Suppressor macrophage treated with lipopolysaccharide for 1 hour (primary cell): ENCODE data around the gene KRTAP22-1.

Experiments
- DNase-seq, 3 donors: peaks; one replicate each; pipeline ENCODE4 v3.0.0-alpha.2; 2020 to 2022

Gene KRTAP22-1

GRCh38 chr21:30600787-30601186 lies at the start of gene KRTAP22-1:
KRTAP22-1 (plus strand) TSS chr21:30601087.
- no peak for DNase-seq

DNA sequence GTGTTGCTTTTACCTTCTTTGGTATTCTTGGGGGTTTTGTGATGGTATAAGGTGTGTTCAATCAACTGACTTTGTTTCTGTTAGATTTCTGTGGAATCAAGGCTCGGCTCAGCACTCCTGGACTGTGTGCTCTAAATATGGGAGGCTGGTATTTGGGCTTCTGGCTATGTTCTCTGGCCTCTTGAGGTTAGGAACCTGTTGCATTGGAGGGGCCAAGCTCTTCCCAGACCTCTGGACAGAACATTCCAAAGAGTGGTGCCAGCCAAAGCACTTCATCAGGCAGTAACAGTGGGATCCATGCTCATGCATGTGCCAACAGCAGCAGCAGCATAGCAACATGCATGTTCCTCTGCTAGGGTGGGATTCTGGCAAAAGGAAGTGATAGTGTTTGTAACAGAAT lies 48.1 kb upstream of the KRTAP22-1 start:
- no peak for DNase-seq

GRCh38 chr21:30555095-30555494 lies 45.8 kb upstream of the KRTAP22-1 start:
- DNase-seq, result no peak

DNA sequence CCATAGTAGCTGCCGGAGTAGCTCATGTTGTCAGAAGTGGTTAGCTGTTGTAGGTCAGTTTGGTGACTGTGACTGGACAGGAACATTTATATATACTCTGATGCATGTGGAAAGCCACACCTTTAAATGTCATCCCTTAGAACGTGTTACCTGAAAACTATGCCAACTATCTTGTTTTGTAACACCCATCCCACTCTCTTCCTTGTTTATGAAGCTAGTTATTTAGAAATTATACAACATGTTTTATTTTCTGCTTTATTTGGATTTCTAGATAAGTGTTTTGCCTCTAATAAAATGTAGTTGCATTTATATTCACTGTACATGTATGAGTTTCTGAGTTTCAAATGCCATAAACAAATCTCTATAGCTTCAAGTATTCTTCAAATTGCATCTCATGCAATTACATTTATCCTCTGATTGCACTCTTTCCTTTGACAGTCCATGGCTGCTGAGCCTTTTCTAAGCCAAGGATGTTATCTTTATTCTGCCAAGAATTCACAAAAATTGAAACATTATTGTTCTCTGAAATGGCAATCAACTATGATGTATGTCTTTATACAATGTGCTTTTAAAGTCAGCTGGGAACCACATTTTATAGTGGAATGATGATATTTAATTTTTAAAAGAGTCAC lies 39.5 kb upstream of the KRTAP22-1 start, which contains the start of gene KRTAP19-7:
KRTAP19-7 (minus strand) TSS at position 51 of the 632 bp plus-strand sequence; CDS start at position 26, 25 bp downstream.
- DNase-seq, result no peak

- DNase-seq, result no peak
Measured at GRCh38 chr21:30561957-30562356, 38.9 kb upstream of the KRTAP22-1 start.

DNA sequence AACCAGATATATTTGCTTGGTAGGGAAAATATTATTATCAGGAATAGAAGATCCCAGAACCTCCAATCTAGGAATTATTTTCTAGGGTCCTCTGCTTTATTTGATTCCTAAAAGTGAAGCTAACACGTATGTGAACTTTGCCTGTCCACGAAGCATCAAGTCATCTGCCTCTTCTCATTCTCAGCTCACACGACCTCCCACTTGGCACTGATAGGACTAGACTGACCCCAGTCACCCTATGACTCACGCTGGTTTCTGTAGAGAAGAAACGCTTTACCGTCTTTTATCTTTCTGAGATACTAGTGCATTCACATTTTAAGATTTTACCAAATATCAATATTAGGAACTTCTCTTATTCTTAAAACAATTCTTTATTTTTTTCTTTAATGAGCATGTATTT lies 37.8 kb upstream of the KRTAP22-1 start:
- DNase-seq, result no peak

- DNase-seq, result no peak
Measured at GRCh38 chr21:30563630-30564029, 37.3 kb upstream of the KRTAP22-1 start.

GRCh38 chr21:30567617-30568016 lies 33.3 kb upstream of the KRTAP22-1 start:
- DNase-seq, result no peak

- DNase-seq, result no peak
Measured at GRCh38 chr21:30577766-30578165, 23.1 kb upstream of the KRTAP22-1 start.

DNA sequence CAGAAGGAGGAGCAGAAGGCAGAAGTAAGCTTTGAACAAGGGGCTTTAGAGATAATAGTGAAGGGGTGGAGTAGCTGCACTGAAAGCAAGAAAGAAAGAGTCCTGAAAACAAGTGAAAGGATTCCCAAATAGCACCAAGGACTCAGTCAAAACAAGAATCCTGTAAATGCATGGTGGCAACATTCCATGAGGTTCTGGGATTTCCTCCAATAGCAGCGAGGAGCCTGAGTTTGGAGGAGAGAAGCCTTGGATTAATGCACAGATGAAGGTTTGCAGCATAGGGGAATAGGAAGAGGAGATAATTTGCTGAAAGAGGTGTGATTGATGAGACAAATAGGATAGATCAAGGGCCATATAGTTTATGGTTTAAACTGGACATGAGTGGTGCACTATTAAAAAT lies 21.5 kb upstream of the KRTAP22-1 start:
- no peak for DNase-seq

- DNase-seq, result no peak
Measured at GRCh38 chr21:30580132-30580531, 20.8 kb upstream of the KRTAP22-1 start.

DNA sequence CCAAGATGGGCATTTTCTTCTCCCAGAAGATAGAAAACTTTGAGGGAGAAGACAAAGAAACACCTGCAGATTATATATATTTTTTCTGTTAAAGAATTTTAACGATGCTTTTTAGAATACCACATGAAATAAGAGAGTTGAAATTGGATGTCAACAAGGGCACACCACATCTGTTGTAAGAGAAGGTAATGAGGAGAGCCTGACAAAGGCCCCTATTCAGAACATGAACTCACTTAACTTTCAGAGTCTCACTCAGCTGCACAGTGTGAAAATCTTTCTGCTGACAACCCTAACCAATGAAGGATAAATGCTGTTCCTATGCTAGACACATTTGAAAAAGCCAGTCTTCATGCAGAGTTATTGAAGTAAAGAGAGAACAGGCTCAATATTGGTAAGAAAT lies 18.0 kb upstream of the KRTAP22-1 start:
- no peak for DNase-seq

DNA sequence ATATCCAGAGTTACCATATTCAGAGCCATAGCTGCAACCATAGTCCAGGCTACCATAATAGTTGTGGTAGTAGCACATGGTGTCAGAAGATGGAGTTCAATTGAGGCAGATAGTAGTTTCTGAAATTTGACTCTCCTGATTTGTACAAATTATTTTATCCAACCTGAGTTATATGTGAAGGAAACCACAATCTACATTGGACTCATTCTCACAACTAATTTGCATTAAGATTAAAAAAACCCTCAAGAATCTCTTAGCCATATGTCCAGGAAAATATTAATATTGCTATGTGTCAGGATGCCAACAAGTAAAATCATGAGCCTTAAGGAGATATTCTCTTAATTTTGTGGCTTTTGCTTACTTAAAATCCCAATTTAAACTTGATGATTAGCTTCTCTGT lies 10.6 kb upstream of the KRTAP22-1 start, which contains the start of gene KRTAP22-2:
KRTAP22-2 (minus strand) TSS at position 101 of the 400 bp plus-strand sequence.
- no peak for DNase-seq

GRCh38 chr21:30592140-30592539 lies 8.7 kb upstream of the KRTAP22-1 start, which contains the start of gene KRTAP6-3:
KRTAP6-3 (plus strand) TSS chr21:30592440; CDS start chr21:30592446, 6 bp downstream.
- no peak for DNase-seq

DNA sequence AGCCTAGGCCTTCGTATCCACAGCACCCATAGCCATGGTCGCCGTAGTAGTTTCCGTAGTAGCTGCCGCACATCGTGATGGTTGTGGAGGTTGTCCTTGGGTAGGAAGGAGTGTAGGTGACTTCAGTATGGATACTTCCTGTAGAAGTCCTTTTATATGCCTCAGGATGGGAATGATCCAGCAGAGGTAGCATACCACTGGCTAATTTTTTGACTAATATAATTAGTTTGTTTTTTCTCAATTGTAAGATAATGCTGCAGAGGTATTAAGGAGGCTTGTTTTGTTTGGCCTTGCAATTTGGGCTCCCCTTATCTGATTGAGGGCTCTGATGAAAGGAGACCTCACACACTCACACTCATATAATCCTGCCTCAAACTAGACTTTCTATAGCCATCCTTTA lies 2.1 kb upstream of the KRTAP22-1 start, which contains the start of gene KRTAP6-2:
KRTAP6-2 (minus strand) TSS at position 101 of the 400 bp plus-strand sequence; CDS start at position 73, 28 bp downstream.
- DNase-seq, result no peak

DNA sequence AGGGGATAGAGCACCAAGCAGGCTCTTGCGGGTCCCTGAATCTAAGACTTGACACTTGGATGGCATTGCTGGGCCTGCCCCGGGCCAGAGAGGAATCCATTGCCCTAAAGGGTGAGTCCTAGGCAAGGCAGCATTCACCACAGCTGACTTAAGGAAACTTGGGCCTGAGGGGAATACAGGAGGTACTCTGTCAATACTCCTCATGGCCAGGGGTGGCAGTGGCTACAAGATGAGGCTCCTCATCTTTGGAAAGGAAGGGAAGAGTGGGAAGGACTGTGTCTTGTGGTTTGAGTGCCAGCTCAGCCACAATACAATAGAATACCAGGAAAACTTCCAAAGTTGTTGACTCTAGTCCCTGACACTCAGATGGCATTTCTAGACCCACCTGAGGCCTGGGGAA lies 5.1 kb downstream of the KRTAP22-1 start:
- no peak for DNase-seq

DNA sequence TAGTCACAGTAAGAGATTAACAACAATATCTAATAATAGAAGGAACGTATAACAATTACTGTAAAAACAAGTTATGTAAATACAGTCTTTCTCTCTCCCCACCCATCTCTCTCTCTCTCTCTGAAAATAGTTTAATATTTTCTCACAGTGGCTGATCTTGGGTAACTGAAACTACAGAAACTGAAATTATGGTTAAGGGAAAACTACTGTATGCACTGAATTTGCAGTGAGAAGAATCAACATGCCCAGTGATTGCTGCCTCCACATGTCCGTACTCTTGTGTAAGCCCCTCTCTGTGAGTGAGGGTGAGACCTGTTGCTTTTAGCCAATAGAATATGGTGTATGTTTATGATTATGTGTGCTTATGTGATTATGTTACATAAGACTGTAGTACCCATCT lies 11.2 kb downstream of the KRTAP22-1 start:
- DNase-seq, result no peak

DNA sequence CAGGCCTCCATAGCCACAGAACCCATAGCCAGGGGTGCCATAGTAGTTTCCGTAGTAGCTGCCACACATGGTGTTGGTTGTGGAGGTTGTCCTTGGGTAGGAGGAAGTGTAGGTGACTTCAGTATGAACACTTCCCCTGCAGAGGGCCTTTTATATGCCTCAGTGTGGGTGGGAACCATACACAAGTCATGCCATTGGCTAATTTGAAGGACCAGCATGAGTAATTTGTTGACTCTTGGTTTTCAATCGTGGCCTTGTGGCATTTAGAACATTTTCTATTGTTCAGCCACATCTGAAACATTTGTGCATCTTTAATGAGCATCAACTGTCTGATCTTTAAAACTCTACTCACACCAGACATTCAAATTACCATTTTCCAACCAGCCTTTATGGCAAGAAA lies 12.9 kb downstream of the KRTAP22-1 start, which contains the start of gene KRTAP6-1:
KRTAP6-1 (minus strand) TSS at position 95 of the 400 bp plus-strand sequence; CDS start at position 69, 26 bp downstream.
- no peak for DNase-seq

GRCh38 chr21:30615199-30615598 lies 14.3 kb downstream of the KRTAP22-1 start:
- DNase-seq, result no peak

GRCh38 chr21:30616125-30616524 lies 15.2 kb downstream of the KRTAP22-1 start, which contains the start of gene KRTAP20-1:
KRTAP20-1 (plus strand) TSS chr21:30616425; CDS start chr21:30616455, 30 bp downstream.
- DNase-seq, result no peak

DNA sequence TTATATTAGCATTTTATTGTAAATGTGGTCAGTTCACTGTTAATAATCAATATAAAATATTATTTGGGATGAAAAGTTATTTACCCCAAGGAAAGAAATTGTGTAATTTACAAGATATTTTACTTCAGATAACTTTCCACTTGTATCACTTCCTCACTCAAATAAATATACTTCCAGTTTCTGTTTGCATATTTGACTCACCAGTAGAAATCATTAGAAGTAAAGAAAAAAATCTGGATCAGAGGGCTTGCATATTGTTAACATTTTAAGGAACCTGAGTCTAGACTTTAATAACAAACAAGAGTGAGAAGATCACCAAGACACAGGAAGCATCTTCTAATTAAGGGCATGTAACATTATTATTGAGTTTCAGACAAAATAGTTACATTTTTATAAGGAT lies 19.2 kb downstream of the KRTAP22-1 start:
- no peak for DNase-seq

- DNase-seq, result no peak
Measured at GRCh38 chr21:30620522-30620921, 19.6 kb downstream of the KRTAP22-1 start, which contains the start of gene KRTAP20-4. KRTAP20-4 (plus strand) TSS chr21:30620627.

GRCh38 chr21:30623362-30623761 lies 22.5 kb downstream of the KRTAP22-1 start:
- no peak for DNase-seq

DNA sequence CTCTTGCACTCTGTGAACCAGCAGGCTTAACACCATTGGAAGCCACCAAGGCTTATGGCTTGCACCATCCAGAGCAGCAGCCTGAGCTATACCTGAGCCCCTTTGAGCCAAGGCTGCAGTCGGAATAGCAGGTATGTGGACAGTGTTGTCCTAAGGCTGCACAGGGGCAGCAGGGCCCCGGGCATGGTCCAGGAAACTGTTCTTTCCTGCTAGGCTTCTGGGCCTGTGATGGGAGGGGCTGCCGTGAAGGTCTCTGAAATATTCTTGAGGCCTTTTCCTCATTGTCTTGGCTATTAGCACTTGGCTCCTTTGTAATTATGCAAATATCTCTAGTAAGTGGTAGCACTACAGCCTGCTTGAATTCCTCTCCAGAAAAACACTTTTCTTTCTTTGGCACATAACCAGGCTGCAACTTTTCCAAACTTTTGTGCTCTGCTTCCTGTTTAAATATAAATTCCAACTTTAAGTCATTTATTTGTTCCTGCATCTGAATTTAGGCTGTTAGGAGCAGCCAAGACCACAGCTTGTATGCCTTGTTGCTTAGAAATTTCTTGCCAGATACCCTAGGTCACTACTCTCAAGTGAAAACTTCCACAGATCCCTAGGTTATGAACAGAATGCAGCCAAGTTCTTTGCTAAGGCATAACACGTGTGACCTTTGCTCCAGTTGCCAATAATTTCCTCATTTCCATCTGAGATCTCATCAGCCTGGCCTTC lies 24.7 kb downstream of the KRTAP22-1 start:
- DNase-seq, result no peak
